OCI-LY3 (cell line): ENCODE data around the gene ALOX12B.
"Not testable (repeated sequence)": the region's sequence is repeated elsewhere in the genome, so short reads cannot be mapped to it uniquely, and the experiment has no call there.

Experiments
- EZH2phosphoT487 ChIP-seq: fragments of 200-600 bp; shearing (Covaris generic); IDR thresholded peaks from 2 replicates; pipeline ENCODE4 v1.6.1; 2018; ENCODE audit warnings: antibody characterized with exemption, mixed run types, low read depth
- TF ChIP-seq, protein P1 (sequence below): fragments of 200-600, 300-600 bp; sonication (generic); IDR thresholded peaks from 2 replicates; pipeline ENCODE4 v1.5.1; 2014; ENCODE audit warnings: antibody characterized with exemption, low read length, low read depth

DNA sequence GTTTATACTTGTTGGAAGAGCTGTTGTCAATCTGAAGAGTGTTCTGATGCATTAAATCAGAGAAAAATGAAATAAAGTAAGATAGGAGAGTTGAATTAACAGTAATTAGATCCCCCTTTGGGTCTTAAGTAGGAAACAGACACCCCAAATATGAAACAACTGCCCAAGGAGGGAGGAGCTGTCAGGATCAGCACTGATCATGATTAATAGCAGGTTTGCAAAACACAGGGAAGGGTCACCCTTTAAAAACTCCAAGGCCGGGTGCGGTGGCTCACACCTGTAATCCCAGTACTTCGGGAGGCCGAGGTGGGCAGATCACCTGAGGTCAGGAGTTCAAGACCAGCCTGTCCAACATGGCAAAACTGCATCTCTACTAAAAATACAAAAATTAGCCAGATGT, 19.5 kb upstream of the ALOX12B start:
- TF ChIP-seq, protein P1, sequence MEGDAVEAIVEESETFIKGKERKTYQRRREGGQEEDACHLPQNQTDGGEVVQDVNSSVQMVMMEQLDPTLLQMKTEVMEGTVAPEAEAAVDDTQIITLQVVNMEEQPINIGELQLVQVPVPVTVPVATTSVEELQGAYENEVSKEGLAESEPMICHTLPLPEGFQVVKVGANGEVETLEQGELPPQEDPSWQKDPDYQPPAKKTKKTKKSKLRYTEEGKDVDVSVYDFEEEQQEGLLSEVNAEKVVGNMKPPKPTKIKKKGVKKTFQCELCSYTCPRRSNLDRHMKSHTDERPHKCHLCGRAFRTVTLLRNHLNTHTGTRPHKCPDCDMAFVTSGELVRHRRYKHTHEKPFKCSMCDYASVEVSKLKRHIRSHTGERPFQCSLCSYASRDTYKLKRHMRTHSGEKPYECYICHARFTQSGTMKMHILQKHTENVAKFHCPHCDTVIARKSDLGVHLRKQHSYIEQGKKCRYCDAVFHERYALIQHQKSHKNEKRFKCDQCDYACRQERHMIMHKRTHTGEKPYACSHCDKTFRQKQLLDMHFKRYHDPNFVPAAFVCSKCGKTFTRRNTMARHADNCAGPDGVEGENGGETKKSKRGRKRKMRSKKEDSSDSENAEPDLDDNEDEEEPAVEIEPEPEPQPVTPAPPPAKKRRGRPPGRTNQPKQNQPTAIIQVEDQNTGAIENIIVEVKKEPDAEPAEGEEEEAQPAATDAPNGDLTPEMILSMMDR: not testable (repeated sequence)
- not testable (repeated sequence) for TF ChIP-seq EZH2phosphoT487
